Measurements from ENCODE around the gene RPP25L.
"Not testable (repeated sequence)": the region's sequence is repeated elsewhere in the genome, so short reads cannot be mapped to it uniquely, and the experiment has no call there.

Gene RPP25L, protein sequence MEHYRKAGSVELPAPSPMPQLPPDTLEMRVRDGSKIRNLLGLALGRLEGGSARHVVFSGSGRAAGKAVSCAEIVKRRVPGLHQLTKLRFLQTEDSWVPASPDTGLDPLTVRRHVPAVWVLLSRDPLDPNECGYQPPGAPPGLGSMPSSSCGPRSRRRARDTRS

DNA sequence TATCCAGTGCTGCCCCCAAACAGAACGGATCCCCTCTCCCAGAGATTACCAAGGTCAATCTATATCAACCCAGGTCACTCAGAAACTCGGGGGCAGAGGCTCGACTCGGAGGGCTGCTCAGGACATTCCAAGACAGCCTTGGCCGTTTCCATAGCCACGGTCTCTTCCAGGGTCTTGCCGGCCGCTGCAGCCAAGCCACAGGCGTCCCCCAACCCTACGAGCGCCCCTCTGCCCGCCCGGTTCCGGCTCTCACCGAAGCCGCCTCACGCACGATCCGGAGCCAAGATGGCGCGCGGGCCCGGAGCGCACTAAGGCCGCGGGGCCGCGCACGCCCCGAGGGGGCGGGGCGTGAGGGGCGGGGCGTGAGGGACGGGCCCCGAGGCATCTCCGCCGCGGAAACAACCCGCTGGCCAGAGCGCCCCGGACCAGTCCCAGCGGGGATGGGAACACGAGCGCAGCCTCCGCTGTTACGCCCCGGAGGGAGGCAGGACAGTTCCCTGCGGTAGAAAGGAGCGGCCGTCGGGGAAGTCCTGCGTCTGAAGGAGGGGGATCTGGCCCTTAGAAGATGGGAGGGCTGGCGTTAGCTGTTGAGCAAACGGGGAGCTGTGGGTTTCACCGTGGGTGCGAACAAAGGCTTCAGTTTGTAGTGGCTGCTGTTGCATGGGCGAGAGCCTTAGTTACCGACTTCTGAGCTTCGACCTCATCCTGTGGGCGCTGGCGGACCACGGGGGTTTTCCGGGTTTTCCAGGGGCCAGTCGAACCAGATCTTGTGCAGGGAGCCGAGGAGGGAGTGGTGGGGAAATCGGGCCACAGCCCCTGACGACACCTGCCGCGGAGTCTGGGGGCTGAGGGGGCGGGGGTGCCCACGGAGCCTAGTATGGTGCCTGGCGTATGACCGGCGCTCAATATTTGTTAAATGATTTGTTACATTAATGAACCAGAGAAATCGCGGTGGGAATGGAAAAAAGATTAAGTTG is at the start of gene RPP25L:
RPP25L (minus strand) TSS at position 287 of the 977 bp plus-strand sequence. CDS start 801 bp downstream, outside the sequence.
- DNase-seq: peak; percentile 89

DNA sequence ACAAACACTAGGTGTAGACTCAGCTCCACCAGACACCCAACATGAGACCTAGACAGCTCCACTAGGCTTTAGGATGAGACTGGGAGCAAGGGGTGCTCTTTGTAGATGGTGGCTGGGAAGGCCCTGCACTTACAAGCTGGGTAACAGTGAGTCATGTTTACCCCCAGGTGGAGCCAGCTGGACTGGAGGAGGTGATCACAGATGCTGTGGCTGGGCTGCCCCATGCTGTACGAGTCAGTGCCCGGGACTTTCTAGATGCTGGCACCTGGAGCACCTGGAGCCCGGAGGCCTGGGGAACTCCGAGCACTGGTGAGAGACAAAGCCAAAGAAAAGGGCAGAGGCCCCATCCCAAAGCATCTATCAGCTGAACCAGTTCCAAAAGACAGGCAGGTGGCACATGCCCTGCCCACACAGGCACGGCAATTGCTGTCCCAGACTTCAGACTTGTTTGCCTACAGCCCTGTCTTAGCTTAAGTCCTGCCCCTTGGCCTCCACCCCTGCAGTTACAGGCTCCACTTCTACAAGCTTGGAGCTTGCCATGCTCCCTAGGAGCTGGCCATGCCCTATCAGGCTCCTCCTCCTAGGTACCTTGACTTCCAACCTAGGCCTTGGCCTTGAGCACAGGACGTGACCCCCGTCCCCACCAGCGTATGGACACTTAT is 47.8 kb upstream of the RPP25L start:
- DNase-seq: peak; percentile 32

GRCh38 chr9:34658461-34658860 is 46.6 kb upstream of the RPP25L start:
- no peak for DNase-seq

DNA sequence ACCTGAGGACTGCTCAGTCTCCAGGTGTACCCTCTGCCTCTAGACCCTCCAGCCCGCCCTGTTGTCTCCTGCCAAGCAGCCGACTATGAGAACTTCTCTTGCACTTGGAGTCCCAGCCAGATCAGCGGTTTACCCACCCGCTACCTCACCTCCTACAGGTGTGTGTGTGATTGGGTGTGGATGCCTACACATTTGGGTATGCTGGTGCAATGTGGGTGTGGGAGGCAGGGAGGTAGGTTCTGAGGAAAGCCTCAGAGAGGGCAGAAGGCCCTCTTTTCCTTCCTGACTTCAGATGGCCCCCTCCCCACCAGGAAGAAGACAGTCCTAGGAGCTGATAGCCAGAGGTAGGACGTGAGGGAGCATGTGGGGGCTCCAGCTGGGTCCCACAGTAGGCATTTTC is 45.1 kb upstream of the RPP25L start:
- DNase-seq: no peak

DNA sequence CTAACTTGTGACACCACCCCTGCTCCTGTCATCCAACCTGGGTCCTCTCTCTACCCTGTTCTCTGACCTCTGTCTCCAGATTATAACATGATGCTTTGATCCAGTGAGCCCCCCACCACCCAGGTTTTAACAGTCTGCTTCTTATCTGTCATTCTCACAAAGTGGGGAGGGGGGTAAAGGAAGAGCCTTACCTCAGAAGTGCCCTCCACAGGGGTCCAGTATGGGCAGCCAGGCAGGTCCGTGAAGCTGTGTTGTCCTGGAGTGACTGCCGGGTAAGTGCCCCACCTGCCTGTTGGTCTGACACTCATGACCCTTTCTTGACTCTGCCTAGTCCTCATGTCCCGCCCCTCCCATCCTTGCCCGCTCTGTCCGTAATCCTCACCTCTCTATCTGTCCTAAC is 43.5 kb upstream of the RPP25L start:
- no peak for DNase-seq

DNA sequence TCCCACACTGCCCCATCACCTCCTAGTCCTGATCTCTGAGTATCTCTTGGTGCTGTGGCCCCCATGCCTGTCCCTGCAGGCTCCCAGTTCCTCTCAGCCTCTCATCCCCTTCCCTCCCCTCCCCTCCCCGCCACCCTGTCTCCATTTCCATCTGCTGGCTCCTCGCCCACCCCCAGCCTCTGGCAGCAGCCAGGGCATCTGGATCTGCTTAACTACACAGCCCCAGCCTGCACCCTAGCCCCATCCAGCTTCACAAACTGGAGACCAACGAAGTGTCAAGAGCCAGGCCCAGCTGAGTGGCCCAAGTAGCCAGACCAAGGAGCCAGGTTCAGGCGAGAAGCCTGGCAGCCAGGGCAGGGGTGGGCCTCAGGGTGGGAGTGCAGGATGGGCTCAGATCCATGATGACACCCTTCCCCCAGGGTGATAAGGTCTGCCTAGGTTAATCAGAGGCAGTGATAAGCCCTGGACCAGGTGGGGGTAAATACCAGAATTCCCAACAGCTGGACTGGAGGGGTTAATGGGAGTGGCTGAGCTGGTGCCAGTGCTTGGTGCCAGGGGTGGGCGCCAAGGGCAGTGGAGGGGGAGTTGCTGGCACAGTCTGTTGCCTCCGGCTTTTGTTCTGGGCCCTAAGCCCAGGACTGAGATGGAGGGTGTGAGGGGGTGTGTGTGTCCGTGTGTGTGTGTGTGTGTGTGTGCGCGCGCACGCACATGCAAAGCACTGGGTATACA is 42.6 kb upstream of the RPP25L start:
- DNase-seq: no peak

- DNase-seq: no peak
Observed at GRCh38 chr9:34653151-34654072, 41.5 kb upstream of the RPP25L start.

DNA sequence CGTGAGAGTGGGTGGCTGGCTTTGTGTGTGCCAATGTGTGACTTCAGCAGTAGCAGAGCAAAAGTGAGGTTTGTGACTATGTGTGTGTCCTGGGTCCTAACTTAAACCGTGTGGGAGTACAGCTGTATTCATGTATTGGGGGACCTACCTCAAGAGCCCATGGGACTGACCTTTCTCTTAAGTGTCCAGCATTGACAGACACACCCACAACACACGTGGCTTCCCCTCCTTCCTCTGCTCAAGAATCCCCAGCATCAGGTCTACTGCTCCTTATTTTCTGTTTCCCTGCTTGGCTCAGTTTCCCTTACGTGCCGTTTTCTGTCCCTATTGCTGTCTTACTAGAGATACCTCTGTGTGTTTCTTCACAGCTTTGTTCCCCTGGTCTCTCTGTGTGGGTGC is 40.7 kb upstream of the RPP25L start:
- no peak for DNase-seq

DNA sequence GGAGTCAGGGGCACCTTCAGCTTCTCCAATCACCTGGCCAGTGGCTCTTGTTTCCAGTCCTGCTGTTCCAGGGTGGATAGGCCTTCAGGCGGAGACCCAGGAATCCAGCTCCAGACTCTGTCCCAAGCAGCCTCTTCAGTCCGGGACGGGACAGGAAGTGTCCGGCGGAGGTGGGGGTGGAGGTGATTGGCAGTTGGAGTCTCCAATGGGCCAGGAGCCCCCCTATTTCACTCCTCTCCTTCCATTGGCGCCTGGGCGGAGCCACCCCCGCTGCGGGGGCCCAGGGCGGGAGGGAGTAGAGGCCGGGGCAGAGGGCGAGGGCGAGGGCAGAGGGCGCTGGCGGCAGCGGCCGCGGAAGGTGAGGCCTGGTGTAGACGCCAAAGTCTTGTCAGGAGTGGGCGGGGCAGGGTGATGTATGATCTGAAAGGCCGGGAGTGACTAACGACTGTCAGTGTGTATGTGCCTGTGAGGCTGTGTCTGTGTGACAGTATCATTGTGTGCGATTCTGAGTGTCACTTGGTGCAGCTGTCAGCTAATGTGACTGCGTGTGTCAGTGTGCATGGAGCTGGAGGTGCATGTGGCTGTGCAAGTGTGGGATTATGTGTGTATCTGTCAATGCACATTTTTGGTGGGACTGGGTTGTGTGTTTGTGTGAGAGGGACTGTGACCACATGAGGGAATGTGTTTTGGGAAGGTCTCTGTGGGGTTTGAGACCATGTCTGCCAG is 40.1 kb upstream of the RPP25L start, which contains the start of gene IL11RA:
IL11RA (plus strand) TSS at position 310 of the 726 bp plus-strand sequence. CDS start 3,033 bp downstream, outside the sequence.
- DNase-seq: peak; percentile 19

- DNase-seq: no peak
Observed at GRCh38 chr9:34651321-34651720, 39.4 kb upstream of the RPP25L start.

DNA sequence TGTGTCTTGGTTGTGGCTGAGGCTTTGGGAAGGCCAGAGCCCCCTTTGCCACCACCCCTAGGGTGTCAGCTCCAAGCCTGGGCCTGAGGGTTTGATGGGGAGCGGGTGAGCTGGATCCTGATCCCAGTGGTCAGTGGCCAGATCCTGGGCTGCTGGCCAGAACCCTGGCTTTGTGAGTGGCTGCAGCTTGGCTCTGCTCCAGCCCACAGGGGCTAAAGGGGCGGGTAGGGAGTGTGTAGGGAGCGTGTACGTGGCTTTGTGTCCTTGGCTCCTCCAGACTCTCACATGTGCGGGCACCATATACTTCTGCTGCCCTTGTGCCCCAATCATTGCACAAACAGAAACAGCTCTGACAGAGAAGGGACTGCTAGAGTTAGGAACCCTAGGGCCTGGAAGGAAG is 38.9 kb upstream of the RPP25L start:
- no peak for DNase-seq

DNA sequence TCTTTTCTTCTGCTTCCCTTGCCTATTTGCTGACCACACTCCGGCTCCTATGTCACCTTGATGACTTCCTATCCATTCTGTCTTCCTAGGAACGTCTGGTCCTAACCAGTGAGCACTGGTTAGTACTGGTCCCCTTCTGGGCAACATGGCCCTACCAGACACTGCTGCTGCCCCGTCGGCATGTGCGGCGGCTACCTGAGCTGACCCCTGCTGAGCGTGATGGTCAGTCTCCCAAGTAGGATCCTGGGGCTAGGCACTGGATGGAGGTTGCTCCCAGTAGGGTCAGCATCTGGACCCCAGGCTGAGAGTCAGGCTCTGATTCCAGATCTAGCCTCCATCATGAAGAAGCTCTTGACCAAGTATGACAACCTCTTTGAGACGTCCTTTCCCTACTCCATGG is 36.8 kb upstream of the RPP25L start:
- DNase-seq: no peak

DNA sequence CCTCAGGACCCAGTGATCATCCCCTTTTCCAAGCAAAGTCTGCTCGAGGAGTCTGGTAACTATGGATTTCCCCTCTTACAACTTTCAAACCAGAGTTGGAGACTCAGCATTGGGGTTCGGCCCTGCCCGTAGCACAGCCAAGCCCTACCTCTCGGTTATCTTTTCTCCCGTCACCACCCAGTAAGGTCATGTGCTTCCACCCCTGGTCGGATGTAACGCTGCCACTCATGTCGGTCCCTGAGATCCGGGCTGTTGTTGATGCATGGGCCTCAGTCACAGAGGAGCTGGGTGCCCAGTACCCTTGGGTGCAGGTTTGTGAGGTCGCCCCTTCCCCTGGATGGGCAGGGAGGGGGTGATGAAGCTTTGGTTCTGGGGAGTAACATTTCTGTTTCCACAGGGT is 35.8 kb upstream of the RPP25L start:
- DNase-seq: no peak

- no peak for DNase-seq
Observed at GRCh38 chr9:34647084-34647403, 35.1 kb upstream of the RPP25L start.

GRCh38 chr9:34646211-34647083 is 34.5 kb upstream of the RPP25L start, which contains the start of gene GALT:
GALT (plus strand) TSS chr9:34646675; CDS start chr9:34646705, 30 bp downstream.
- DNase-seq: peak; percentile 97

GRCh38 chr9:34644766-34645314 is 32.9 kb upstream of the RPP25L start:
- DNase-seq: no peak

DNA sequence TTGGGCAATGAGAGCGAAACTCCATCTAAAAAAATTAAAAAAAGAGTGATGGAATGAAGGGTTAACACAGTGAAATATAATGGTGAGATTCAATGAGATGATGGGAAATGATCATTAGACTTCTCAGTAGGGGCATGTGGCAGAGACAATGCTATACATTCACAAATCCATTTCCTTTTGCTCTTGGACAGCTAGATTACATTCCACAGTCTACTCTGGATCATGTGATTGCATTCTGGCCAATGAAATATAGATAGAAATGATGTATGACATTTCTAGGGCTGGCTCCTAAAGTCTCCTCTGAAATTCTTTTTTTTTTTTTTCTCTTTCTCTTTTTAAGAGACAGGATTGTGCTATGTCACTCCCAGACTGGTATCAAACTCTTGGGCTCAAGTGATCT is 30.8 kb upstream of the RPP25L start:
- no peak for DNase-seq

DNA sequence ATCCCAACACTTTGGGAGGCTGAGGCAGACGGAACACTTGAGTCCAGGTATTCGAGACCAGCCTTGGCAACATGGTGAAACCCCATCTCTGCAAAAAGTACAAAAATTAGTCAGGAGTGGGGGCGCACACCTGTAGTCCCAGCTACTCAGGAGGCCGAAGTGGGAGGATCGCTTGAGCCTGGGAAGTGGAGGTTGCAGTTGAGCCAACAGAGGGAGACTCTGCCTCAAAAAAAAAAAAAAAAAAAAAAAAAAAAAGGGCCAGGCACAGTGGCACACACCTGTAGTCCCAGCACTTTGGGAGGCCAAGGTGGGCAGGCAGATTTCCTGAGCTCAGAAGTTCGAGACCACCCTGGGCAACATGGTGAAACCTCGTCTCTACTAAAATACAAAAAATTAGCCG is 27.4 kb upstream of the RPP25L start:
- not testable (repeated sequence) for DNase-seq

DNA sequence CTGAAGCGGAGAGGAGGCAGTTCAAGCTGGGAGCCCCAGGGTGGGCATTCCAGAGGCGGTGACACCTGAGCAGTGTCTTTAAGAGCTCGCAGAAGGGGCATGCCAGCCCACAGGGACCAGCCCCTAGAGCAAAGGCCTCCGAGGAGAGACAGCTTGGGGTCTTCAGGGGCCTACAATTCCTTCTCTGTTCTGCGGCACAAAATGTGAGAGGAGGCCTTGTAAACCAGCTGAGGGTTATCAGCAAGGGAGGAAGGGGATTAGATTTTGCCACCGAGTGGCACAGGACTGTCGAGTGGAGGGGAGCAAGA is 26.2 kb upstream of the RPP25L start:
- DNase-seq: no peak
